B cell (primary cell): ENCODE measurements around the gene ZNF558. TPM values are rescaled to one million over a fixed set of nuclear protein-coding genes. Genes with fewer than 3 reads are reported as not detected.

Experiments
- ATAC-seq: fragments of 200-7000 bp; cut with Tn5 transposase; one replicate; pipeline ENCODE4 v1.10.0; 2021; ENCODE audit warnings: low read depth, mild to moderate bottlenecking, moderate number of reproducible peaks, moderate library complexity
- CTCF ChIA-PET: fragments of 350-600 bp; sonication (Branson Sonifier 250); formaldehyde crosslinking; loops from one replicate; lab custom pipeline; 2021; ENCODE audit warnings: antibody characterized with exemption, inconsistent platforms; lab: Charles Lee
- POLR2A ChIA-PET: fragments of 350-600 bp; sonication (Branson Sonifier 250); formaldehyde crosslinking; loops from one replicate; lab custom pipeline; 2021; ENCODE audit warnings: antibody characterized with exemption; lab: Charles Lee
- DNase-seq: peaks from one replicate; pipeline ENCODE4 v3.0.0; 2013
- H2AFZ ChIP-seq: 2 replicates; pipeline ENCODE4 v1.6.1; 2012; ENCODE audit warnings: mild to moderate bottlenecking, low read depth, low read length; ENCODE audit not compliant: insufficient read depth, poor library complexity, severe bottlenecking
- H3K27ac ChIP-seq, 2 donors: 1 replicate in 1 of 2; 2 replicates in 1 of 2; pipeline ENCODE4 v1.5.1; 2012 to 2013; ENCODE audit warnings: low read length in 2 of 2, mild to moderate bottlenecking in 2 of 2, moderate library complexity in 1 of 2
- H3K27me3 ChIP-seq, 4 experiments: fragments of 200-600 bp in 1 of 4; sonication (generic) in 1 of 4; replicated peaks in 1 of 4; 1 replicate in 2 of 4; 2 replicates in 2 of 4; pipeline versions ENCODE4 v1.6.1 to v1.7.0; 2013 to 2016; ENCODE audit warnings: low read length in 3 of 4, mild to moderate bottlenecking in 2 of 4, mixed read lengths in 1 of 4, moderate library complexity in 1 of 4; ENCODE audit not compliant: insufficient read depth in 4 of 4, control insufficient read depth in 3 of 4; ENCODE audit errors: control extremely low read depth in 1 of 4
- H3K36me3 ChIP-seq, 2 experiments: replicated peaks in 1 of 2; 1 replicate in 1 of 2; 2 replicates in 1 of 2; pipeline versions ENCODE4 v1.6.1 to v1.7.1; 2013; ENCODE audit warnings: low read length in 1 of 2; ENCODE audit not compliant: insufficient read depth in 2 of 2, control insufficient read depth in 1 of 2; ENCODE audit errors: control extremely low read depth in 1 of 2, extremely low read depth in 1 of 2
- H3K4me1 ChIP-seq, 2 donors: fragments of 200-600 bp in 1 of 2; sonication (generic) in 1 of 2; 1 replicate in 1 of 2; 2 replicates in 1 of 2; pipeline versions ENCODE4 v1.5.1 to v1.6.1; 2013 to 2017; ENCODE audit warnings: low read length in 2 of 2; ENCODE audit not compliant: control insufficient read depth in 2 of 2, insufficient read depth in 2 of 2
- H3K4me2 ChIP-seq: replicated peaks from 2 replicates; pipeline ENCODE3; 2012; ENCODE audit warnings: mild to moderate bottlenecking, low read depth, low read length; ENCODE audit not compliant: poor library complexity, severe bottlenecking
- H3K4me3 ChIP-seq, 5 experiments: fragments of 200-600 bp in 1 of 5; sonication (generic) in 1 of 5; 1 replicate in 3 of 5; 2 replicates in 2 of 5; pipeline versions ENCODE4 v1.5.1 to v1.7.0; 2011 to 2016; ENCODE audit warnings: low read length in 4 of 5, mild to moderate bottlenecking in 4 of 5, low read depth in 2 of 5, control low read depth in 1 of 5, moderate library complexity in 1 of 5; ENCODE audit not compliant: insufficient read depth in 1 of 5; ENCODE audit errors: control extremely low read depth in 1 of 5, extremely low read depth in 1 of 5
- H3K79me2 ChIP-seq: fragments of 200-600 bp; sonication (generic); one replicate; pipeline ENCODE4 v1.6.0; 2016; ENCODE audit warnings: low read length; ENCODE audit not compliant: control insufficient read depth, insufficient read depth
- H3K9ac ChIP-seq: fragments of 200-600 bp; sonication (generic); 2 replicates; pipeline ENCODE4 v1.6.1; 2017; ENCODE audit warnings: mild to moderate bottlenecking, low read length, moderate library complexity
- H3K9me3 ChIP-seq, 3 donors: one replicate each; pipeline versions ENCODE4 v1.6.1 to v1.7.1; 2013; ENCODE audit warnings: low read length in 2 of 3; ENCODE audit not compliant: control insufficient read depth in 2 of 3, insufficient read depth in 1 of 3; ENCODE audit errors: control extremely low read depth in 1 of 3
- H4K20me1 ChIP-seq: 2 replicates; pipeline ENCODE4 v1.6.0; 2012; ENCODE audit warnings: mild to moderate bottlenecking, low read length; ENCODE audit not compliant: insufficient read depth, control insufficient read depth, poor library complexity, severe bottlenecking
- H3K27ac Mint-ChIP-seq: one replicate; pipeline ENCODE4 v1.8.0; 2021; ENCODE audit warnings: mixed read lengths
- H3K27me3 Mint-ChIP-seq: one replicate; pipeline ENCODE4 v1.8.0; 2021; ENCODE audit warnings: mixed read lengths
- H3K4me1 Mint-ChIP-seq: one replicate; pipeline ENCODE4 v1.8.0; 2021; ENCODE audit warnings: mixed read lengths
- H3K4me3 Mint-ChIP-seq: one replicate; pipeline ENCODE4 v1.8.0; 2021; ENCODE audit warnings: mixed read lengths
- H3K9me3 Mint-ChIP-seq: one replicate; pipeline ENCODE4 v1.8.0; 2022; ENCODE audit warnings: mixed read lengths; ENCODE audit not compliant: insufficient read depth
- CTCF ChIP-seq: fragments of 200-600 bp; IDR thresholded peaks from one replicate; pipeline ENCODE4 v1.8.0; 2022; ENCODE audit warnings: antibody characterized with exemption, mild to moderate bottlenecking
- EZH2 ChIP-seq: IDR thresholded peaks from 2 replicates; pipeline ENCODE4 v1.6.1; 2012; ENCODE audit warnings: borderline replicate concordance, low read depth, mild to moderate bottlenecking, moderate library complexity, low read length; ENCODE audit not compliant: insufficient read depth, poor library complexity, severe bottlenecking
- WGBS: methylation state at CpG from one replicate; pipeline ENCODE4 v1.1.5; 2013; ENCODE audit warnings: missing lambda C conversion rate; ENCODE audit not compliant: insufficient coverage; 5-methylcytosine and 5-hydroxymethylcytosine counted together
- intact Hi-C: fragments of 100-400 bp; cut with micrococcal nuclease; formaldehyde crosslinking; loops from one replicate; pipeline ENCODE4 v1.10.0; 2022
- polyA plus RNA-seq: library from polyadenylated mRNA; depleted of rRNA; stranded (reverse); fragments of >200 nt; gene quantifications from 2 replicates; pipeline ENCODE4 v1.2.3, GENCODE V29; 2012
- total RNA-seq, 2 donors: library from RNA; stranded (reverse); fragments of 120-200 nt in 1 of 2; gene quantifications; 1 replicate in 1 of 2; 2 replicates in 1 of 2; pipeline versions ENCODE4 v1.2.3 to v1.2.4, GENCODE V29; 2013 to 2022

Gene ZNF558
- total and polyA plus RNA-seq, 2 donors (not counting 1 experiment from before 2014, with no cell fraction given): 28.8 to 29.8 TPM

DNA sequence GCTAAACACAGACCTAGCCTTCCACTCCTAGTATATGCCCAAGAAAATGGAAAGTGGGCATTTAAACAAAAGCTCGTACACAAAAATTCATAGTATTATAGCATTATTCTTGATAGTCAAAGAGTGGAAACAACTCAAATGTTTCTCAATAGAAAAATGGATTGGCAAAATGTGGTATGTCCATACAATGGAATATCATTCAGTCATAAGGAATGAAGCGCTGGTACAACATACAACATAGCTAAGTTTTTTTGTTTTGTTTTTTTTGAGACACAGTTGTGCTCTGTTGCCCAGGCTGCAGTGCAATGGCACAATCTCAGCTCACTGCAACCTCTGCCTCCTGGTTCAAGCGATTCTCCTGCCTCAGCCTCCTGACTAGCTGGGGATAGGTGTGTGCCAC, 11.9 kb downstream of the ZNF558 start:
- H3K4me1 ChIP-seq: no peaks in the 10 kb centered on the region
- H3K4me2 ChIP-seq: no peak overlapping the region
- H3K9me3 ChIP-seq: peaks cover under 1 to 50% (median 18%) of the 10 kb centered on the region in 3 donors
- 100% methylated on average over 1 of the region's 3 CpGs for WGBS
- H2AFZ ChIP-seq: no peak overlapping the region
- H3K9ac ChIP-seq: no peak overlapping the region
- H3K4me3 ChIP-seq: no peak overlapping the region
- Mint-ChIP-seq H3K4me1 (no peaks in the 10 kb centered on the region), H3K27ac (no peak overlapping the region), H3K4me3 (no peak overlapping the region), H3K27me3 (no peaks in the 10 kb centered on the region), H3K9me3 (peaks cover 11% of the 10 kb centered on the region)
- intact Hi-C loops: no loop called here
- ATAC-seq: no peak
- H3K27ac ChIP-seq: no peak overlapping the region
- ChIA-PET CTCF (no interaction called here), POLR2A (no interaction called here)
- peaks cover 0 to 72% of the 10 kb centered on the region in 2 experiments for H3K36me3 ChIP-seq
- TF ChIP-seq CTCF (no peak), EZH2 (no peak)
- H3K27me3 ChIP-seq: no peaks in the 10 kb centered on the region
- H3K79me2 ChIP-seq: no peaks in the 10 kb centered on the region
- no peaks in the 10 kb centered on the region for H4K20me1 ChIP-seq
- DNase-seq: no peak

- no peak overlapping the region for H3K4me3 Mint-ChIP-seq
- Histone ChIP-seq H3K36me3 (peaks cover 9 to 70% of the 10 kb centered on the region in 2 experiments), H4K20me1 (no peaks in the 10 kb centered on the region), H2AFZ (no peak overlapping the region), H3K9ac (no peak overlapping the region), H3K9me3 (peaks cover 23 to 61% (median 47%) of the 10 kb centered on the region in 3 donors), H3K79me2 (no peaks in the 10 kb centered on the region), H3K27ac (no peak overlapping the region), H3K27me3 (no peaks in the 10 kb centered on the region), H3K4me1 (no peaks in the 10 kb centered on the region), H3K4me3 (no peak overlapping the region), H3K4me2 (no peak overlapping the region)
- ChIA-PET CTCF (no interaction called here), POLR2A (no interaction called here)
- DNase-seq (no peak), ATAC-seq (no peak)
- WGBS: 78% methylated on average over 1 of the region's 2 CpGs
- no peaks in the 10 kb centered on the region for H3K4me1 Mint-ChIP-seq
- H3K27me3 Mint-ChIP-seq: no peaks in the 10 kb centered on the region
- intact Hi-C loops: no loop called here
- no peak overlapping the region for H3K27ac Mint-ChIP-seq
- H3K9me3 Mint-ChIP-seq: peaks cover 23% of the 10 kb centered on the region
- TF ChIP-seq EZH2 (no peak), CTCF (no peak)
Measured at GRCh38 chr19:8815780-8816179, 16.3 kb downstream of the ZNF558 start.
